AG08396 (cell line): Measurements from ENCODE around the gene FOXK1.

ENCODE experiments used
- DNase-seq: peaks from one replicate; pipeline ENCODE4 v3.0.0; 2012; ENCODE audit warnings: low spot score, mixed read lengths

FOXK1 gene

GRCh38 chr7:4745265-4745919 lies 63.3 kb downstream of the FOXK1 start:
- no peak for DNase-seq

GRCh38 chr7:4745971-4746919 lies 64.2 kb downstream of the FOXK1 start:
- DNase-seq: peak; percentile 63

DNA sequence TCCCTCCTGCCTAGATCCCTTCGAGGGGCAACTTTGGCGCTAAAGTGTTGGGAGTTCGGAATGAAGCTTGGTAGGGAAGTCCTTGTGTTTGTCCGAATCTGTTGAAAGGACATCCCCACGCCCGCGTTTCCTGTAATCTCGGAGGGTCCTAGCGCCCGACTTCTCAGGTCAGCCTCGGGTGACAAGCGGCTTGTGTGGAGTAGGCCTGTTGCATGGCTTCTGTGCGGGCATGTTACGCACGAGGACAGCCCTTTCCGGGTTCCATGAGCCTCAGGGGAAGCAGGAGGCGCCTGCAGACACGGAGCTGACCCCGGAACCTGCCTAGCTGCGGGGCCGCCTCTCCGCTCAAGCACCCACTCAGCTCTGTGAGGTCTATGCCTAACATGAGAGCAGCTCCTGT lies 64.9 kb downstream of the FOXK1 start:
- no peak for DNase-seq

- DNase-seq: no peak
Measured at GRCh38 chr7:4747746-4748145, 65.7 kb downstream of the FOXK1 start.

DNA sequence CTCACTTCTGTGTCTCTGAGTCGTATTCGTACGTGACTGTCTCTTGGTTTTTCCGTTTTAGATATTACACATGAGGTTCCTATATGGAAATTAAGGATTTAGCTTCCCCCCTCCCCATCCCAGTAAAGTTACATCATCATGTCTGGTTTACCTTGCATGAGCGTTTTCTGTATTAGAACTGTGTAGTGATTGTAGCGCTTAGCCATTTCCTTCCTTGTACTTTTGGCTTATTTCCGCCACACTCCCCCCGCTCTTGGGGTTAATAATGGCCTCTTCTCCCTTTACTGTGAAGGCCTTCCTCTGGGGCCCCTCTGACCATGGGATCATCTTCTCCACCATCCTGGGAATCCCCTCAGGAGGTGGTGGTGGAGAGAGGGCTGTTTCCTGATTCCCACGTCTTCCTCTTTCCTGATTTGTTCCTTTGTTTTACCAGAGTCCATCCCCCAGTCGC lies 66.2 kb downstream of the FOXK1 start:
- no peak for DNase-seq

DNA sequence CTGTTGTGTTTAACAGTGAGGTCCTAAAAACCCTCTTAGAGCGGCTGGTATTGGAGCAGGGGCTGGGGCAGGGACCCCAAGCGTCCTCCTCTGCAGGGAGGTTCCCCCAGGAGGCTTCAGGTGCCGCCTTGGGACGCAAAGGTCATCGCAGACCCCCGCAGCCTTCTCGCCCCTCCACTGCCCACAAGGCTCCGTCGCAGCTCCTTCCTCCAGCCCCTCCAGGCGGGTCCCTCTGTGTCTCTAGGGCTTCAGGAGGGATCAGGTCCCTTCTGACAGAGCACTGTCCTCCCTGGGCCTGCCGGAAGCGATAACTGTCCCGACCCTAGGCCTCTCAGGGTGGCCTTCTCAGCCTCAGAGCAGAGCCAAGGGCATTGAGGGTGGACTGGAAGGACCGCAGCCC lies 67.3 kb downstream of the FOXK1 start:
- DNase-seq: no peak

DNA sequence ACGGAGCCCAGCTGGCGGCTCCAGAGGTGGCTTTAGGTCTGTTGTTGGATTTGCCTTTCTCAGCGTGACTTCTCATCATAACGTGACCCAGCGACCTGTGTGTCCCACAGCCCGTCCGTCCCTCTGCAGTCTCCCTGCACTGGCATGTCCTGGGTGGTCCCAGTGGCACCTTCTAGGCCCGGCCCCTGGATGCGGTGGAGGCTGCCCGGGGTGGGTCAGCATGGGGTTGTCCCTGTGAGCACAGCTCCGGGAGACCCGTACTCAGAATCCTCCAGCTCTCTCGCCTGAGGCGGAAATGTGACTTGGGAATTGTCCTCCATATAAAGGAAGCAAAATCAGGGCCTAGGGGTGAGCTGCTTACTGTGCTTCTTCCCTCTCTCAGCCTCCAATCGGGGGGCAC lies 67.7 kb downstream of the FOXK1 start:
- DNase-seq: no peak

GRCh38 chr7:4751398-4751947 lies 69.4 kb downstream of the FOXK1 start:
- no peak for DNase-seq

DNA sequence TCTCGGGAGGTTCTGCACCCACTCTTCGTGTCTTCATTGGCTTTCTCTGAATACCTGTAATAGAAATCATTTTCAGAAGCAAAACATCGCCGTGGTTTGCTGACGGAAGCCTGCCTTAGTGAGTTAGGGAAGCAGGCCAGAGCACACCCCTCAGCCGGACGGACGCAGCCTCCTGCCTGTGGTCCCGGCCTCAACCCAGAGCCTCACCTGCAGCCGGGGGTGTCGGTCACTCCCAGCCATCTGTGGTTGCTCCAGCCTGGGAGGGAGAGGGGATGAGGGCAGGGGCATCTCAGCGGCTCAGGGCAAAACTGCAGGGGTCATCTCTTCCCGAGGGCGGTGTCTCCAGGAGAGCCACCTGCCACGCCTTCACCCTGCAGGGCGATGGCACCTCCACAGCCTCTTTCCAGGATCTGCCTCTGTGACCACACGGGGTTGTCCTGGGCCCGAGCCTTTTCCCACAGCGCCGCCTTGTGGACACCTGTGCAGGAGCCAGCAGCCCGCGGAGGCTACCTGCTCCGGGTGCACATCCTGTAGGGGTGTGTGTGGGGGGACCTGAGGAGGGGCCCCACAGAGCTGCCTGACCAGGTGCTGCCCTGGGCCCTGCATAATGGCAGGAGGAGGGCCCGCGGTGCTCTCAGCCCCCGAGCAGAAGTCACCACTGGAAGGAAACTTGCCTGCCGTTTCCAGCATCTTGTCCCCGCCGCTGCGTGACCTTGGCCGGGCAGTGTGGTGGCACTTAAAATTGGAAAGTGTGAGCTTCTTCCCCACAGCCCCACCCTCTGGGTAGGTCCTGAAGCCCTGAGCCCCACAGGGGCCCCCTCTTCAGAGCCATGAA lies 71.7 kb downstream of the FOXK1 start:
- peak; percentile 77 for DNase-seq

DNA sequence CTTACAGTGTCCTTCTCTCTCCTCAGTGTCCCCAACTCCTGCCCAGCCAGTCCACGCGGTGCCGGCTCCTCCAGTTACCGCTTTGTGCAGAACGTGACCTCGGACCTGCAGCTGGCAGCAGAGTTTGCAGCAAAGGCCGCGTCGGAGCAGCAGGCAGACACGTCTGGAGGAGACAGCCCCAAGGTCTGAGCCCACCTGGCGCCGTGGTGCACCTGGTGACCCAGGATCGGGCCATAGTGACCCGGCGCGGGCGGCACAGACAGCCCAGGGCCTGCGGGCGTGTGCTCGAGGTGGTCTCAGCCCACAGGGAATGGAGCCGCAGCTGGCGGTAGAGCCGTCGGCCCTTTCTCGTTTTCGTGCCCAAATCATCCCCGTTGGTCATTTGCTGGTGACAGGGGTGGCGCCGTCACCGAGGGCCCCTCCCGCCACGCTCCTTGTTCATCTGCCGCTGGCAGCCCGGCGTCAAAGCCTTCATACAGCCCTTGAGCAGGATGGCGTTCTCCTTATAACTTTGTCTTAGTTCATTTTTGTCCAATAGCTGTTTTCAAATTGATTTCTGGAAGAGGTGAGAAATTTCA lies 72.4 kb downstream of the FOXK1 start:
- no peak for DNase-seq

- no peak for DNase-seq
Measured at GRCh38 chr7:4755045-4755444, 73.0 kb downstream of the FOXK1 start.

DNA sequence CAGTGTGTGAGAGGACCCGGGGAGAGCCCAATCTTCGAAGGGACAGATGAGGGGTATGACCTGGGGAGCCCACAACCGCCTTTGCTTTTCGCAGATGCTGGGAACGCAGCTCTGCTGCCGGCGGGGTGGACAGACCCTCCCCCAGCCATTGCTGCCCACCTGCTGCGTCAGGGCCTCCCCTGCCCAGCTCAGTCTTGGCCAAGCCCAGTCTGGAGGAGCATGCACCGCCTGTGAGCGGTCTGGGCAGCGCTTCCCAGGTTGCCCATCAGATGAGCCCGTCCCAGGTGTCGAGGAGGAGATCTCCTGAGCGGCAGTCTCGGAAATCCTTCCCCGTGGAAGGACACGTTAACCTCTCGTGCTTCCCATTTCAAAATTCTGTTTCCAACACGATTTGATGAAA lies 76.0 kb downstream of the FOXK1 start:
- DNase-seq: no peak

DNA sequence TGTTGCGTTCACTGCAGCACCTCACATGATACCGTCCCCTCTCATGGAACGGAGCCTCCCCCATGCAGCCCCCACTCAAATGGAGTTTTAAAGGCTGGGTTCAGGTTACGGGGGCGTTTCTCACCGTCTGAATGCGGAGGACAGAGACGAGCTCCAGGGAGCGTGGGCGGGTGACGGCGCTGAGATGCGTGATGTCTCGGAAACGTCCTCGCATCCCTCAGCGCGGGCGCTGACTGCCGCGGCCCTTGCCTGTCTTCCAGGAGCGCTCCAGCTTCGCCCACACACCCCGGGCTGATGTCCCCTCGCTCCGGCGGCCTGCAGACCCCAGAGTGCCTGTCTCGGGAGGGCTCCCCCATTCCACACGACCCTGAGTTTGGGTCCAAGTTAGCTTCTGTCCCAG lies 76.7 kb downstream of the FOXK1 start:
- DNase-seq: no peak

DNA sequence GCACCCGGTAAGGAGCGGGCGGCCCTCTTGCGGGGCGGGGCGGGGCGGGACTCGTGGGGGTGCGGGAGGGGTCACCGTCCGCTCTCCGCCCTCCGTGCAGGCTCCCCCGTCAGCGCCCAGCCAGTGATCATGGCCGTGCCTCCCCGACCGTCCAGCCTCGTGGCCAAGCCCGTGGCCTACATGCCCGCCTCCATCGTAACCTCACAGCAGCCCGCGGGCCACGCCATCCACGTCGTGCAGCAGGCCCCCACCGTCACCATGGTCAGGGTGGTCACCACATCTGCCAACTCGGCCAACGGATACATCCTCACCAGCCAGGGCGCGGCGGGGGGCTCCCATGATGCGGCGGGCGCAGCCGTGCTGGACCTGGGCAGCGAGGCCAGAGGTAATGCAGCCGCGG lies 77.1 kb downstream of the FOXK1 start:
- no peak for DNase-seq

GRCh38 chr7:4760952-4761351 lies 78.9 kb downstream of the FOXK1 start:
- no peak for DNase-seq

DNA sequence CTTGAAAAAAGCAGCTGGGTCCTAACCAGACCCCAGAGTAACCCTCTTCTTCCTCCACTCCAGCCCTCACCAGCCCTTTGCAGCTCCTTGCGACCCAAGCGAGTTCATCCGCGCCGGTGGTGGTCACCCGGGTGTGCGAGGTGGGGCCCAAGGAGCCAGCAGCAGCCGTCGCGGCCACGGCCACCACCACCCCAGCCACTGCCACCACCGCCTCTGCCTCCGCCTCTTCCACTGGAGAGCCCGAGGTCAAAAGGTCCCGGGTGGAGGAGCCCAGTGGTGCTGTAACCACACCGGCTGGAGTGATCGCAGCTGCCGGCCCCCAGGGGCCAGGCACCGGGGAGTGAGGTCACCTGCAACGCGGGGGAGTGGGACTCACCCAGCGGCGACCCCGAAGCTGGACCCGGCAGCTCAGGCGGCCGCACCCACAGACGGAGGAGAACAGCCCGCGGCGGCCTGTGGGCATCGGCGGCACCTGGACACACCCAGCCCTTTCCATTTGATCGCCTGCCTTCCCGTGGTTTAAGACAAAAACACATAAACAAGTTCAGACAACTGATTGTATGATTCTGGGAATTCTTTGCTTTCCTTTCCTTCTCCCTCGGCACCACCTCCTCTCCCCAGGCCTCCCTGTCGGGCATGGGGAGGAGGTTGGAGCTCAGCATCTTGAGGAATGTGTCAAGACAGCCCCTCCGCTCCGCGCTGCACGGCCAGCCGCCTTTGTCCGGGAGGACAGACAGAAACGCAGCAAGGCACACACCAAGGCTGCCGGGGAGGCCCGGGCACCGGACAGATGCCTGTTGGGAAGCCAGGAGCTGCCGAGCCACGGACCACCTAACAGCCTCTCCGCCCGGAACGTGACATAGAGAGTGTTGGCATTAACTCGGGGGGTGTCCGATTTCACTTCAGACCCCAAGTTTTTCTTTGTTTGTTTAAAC lies 80.3 kb downstream of the FOXK1 start:
- no peak for DNase-seq

DNA sequence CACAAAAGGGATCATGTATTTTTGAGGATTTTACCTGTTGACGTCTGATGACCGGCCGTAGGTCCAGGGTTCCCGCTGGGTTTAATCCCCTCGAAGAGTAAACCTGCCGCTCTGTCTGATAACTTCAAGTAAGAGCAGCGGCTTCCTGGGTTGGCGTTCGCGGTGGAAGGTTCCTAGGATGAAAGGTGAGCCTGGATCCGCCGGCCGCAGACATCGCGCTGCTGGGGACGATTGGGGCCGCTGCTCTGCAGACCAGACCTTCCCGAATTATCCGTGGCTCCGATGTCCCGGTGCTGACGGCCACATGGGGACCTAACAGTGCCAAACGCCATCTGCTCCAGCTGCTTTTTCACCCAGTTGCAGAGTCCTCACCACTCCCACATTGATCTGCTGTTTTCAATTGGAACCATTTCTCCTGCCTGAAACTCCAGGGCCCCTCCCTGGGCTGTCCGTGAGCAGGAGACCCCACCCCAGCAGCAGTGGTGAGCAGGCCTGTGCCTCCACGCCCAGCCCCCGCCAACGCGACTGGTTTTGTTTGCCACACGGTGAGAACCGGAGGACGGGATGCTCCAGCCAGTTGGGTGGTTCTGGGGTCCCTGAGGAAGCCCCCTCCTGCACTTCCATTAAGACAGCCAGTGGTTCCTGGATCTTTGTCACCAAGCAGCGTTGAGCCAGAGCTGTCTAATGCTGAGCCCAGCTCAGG lies 81.1 kb downstream of the FOXK1 start:
- DNase-seq: no peak

- DNase-seq: no peak
Measured at GRCh38 chr7:4763794-4764185, 81.7 kb downstream of the FOXK1 start.

- no peak for DNase-seq
Measured at GRCh38 chr7:4764402-4765007, 82.4 kb downstream of the FOXK1 start.
